ENCODE results near the gene CD1E.

The CD1E gene

DNA sequence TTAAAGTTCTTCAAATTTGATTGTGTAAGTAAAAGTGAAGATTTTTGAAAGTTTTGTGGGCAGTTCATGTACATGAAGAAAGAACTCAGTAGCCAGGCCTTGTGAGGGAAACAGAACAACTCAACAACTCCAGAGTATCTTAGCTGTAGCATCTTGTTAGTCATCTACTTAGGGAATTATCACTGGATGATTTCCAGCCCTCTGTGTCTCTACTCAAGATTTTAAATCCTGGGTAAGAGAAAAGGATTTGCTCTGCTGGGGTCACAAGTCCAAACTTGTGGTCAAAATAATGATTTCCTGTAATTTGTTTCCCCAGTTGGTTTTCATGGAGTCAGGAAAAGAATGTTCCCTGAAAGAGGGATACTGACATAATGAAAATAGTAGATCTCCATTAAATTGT lies 37.4 kb downstream of the CD1E start:
- CTCF ChIA-PET: no interaction called here
- H3K4me1 ChIP-seq (ENCODE audit: control insufficient read depth, insufficient read depth, low read length): no peaks in the 10 kb centered on the region
- no peak overlapping the region for H3K4me3 ChIP-seq (ENCODE audit: low read depth, low read length)
- H3K9me3 ChIP-seq (ENCODE audit: control insufficient read depth, insufficient read depth, low read depth, low read length): no peaks in the 10 kb centered on the region
- H3K36me3 ChIP-seq (ENCODE audit: control insufficient read depth in 2 of 2, insufficient read depth in 1 of 2, low read length in 2 of 2): no peaks in the 10 kb centered on the region
- no peak overlapping the region for H3K27ac ChIP-seq (ENCODE audit: extremely low read depth, low read depth, low read length)
- no peak for TF ChIP-seq ZNF707 (tag by site-specific recombination; IDR thresholded peaks at IDR 0.05)
- TF ChIP-seq ZNF701 (tag by site-specific recombination; IDR thresholded peaks at IDR 0.05): no peak
- TF ChIP-seq, protein P1, sequence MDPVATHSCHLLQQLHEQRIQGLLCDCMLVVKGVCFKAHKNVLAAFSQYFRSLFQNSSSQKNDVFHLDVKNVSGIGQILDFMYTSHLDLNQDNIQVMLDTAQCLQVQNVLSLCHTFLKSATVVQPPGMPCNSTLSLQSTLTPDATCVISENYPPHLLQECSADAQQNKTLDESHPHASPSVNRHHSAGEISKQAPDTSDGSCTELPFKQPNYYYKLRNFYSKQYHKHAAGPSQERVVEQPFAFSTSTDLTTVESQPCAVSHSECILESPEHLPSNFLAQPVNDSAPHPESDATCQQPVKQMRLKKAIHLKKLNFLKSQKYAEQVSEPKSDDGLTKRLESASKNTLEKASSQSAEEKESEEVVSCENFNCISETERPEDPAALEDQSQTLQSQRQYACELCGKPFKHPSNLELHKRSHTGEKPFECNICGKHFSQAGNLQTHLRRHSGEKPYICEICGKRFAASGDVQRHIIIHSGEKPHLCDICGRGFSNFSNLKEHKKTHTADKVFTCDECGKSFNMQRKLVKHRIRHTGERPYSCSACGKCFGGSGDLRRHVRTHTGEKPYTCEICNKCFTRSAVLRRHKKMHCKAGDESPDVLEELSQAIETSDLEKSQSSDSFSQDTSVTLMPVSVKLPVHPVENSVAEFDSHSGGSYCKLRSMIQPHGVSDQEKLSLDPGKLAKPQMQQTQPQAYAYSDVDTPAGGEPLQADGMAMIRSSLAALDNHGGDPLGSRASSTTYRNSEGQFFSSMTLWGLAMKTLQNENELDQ (tag by site-specific recombination; IDR thresholded peaks at IDR 0.05; ENCODE audit: low read depth): no peak
- TF ChIP-seq ZFP41 (tag by site-specific recombination; IDR thresholded peaks at IDR 0.05; ENCODE audit: borderline replicate concordance): no peak
- no peak for TF ChIP-seq ZNF571 (tag by site-specific recombination; IDR thresholded peaks at IDR 0.05)
- TF ChIP-seq AEBP2 (tag by site-specific recombination; IDR thresholded peaks at IDR 0.05; ENCODE audit: borderline replicate concordance): no peak
- TF ChIP-seq ZNF146 (tag by site-specific recombination; IDR thresholded peaks at IDR 0.05): no peak
- TF ChIP-seq ZNF324 (tag by site-specific recombination; IDR thresholded peaks at IDR 0.05): no peak
- no peak for TF ChIP-seq ZNF175 (tag by site-specific recombination; IDR thresholded peaks at IDR 0.05)
- TF ChIP-seq ZNF529 (tag by site-specific recombination; IDR thresholded peaks at IDR 0.05; ENCODE audit: insufficient replicate concordance): no peak
- TF ChIP-seq MYNN (tag by site-specific recombination; IDR thresholded peaks at IDR 0.05; ENCODE audit: borderline replicate concordance): no peak
- TF ChIP-seq ZNF658 (tag by site-specific recombination; IDR thresholded peaks at IDR 0.05): no peak
- TF ChIP-seq ZNF266 (tag by site-specific recombination; IDR thresholded peaks at IDR 0.05; ENCODE audit: low read depth): no peak
- no peak for TF ChIP-seq ZNF747 (tag by site-specific recombination; IDR thresholded peaks at IDR 0.05)
- TF ChIP-seq IKZF3 (tag by site-specific recombination; IDR thresholded peaks at IDR 0.05): no peak
- POLR2A ChIA-PET: no interaction called here

GRCh38 chr1:158393476-158393875 lies 39.8 kb downstream of the CD1E start:
- no peak for TF ChIP-seq ZNF76 (tag by site-specific recombination; IDR thresholded peaks at IDR 0.05; ENCODE audit: borderline replicate concordance, low read depth)
- TF ChIP-seq, protein P2, sequence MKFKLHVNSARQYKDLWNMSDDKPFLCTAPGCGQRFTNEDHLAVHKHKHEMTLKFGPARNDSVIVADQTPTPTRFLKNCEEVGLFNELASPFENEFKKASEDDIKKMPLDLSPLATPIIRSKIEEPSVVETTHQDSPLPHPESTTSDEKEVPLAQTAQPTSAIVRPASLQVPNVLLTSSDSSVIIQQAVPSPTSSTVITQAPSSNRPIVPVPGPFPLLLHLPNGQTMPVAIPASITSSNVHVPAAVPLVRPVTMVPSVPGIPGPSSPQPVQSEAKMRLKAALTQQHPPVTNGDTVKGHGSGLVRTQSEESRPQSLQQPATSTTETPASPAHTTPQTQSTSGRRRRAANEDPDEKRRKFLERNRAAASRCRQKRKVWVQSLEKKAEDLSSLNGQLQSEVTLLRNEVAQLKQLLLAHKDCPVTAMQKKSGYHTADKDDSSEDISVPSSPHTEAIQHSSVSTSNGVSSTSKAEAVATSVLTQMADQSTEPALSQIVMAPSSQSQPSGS (tag by site-specific recombination; IDR thresholded peaks at IDR 0.05; ENCODE audit: low read depth): no peak
- no peak for TF ChIP-seq ZNF16 (tag by site-specific recombination; IDR thresholded peaks at IDR 0.05; ENCODE audit: low read depth)
- POLR2A ChIA-PET: no interaction called here
- Histone ChIP-seq H3K4me3 (ENCODE audit: low read depth, low read length) (no peak overlapping the region), H3K4me1 (ENCODE audit: control insufficient read depth, insufficient read depth, low read length) (no peaks in the 10 kb centered on the region), H3K9me3 (ENCODE audit: control insufficient read depth, insufficient read depth, low read depth, low read length) (no peaks in the 10 kb centered on the region), H3K27ac (ENCODE audit: extremely low read depth, low read depth, low read length) (no peak overlapping the region), H3K36me3 (ENCODE audit: control insufficient read depth in 2 of 2, insufficient read depth in 1 of 2, low read length in 2 of 2) (no peaks in the 10 kb centered on the region)
- CTCF ChIA-PET: no interaction called here

DNA sequence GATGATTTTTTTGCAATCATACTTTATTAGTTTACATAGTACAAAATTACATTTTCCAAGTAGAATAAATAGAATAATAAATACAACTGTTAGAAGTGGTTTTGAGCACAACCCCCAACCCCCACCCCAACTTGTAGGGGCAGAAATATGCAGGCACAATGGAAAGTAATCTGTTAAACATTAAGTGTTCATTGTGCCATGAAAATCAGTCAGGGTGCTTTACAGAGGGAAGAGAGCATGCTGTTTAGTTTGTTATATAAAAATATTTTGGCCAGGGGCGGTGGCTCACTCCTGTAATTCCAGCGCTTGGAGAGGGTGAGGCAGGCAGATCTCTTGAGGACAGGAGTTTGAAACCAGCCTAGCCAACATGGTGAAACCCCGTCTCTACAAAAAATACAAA lies 43.0 kb downstream of the CD1E start:
- Histone ChIP-seq H3K36me3 (ENCODE audit: control insufficient read depth in 2 of 2, insufficient read depth in 1 of 2, low read length in 2 of 2) (no peaks in the 10 kb centered on the region), H3K4me3 (ENCODE audit: low read depth, low read length) (no peak overlapping the region), H3K4me1 (ENCODE audit: control insufficient read depth, insufficient read depth, low read length) (no peaks in the 10 kb centered on the region), H3K9me3 (ENCODE audit: control insufficient read depth, insufficient read depth, low read depth, low read length) (no peaks in the 10 kb centered on the region), H3K27ac (ENCODE audit: extremely low read depth, low read depth, low read length) (no peak overlapping the region)
- CTCF ChIA-PET: no interaction called here
- POLR2A ChIA-PET: no interaction called here
- TF ChIP-seq SALL2 (tag by site-specific recombination; IDR thresholded peaks at IDR 0.05; ENCODE audit: borderline replicate concordance): no peak
- TF ChIP-seq, protein P3, sequence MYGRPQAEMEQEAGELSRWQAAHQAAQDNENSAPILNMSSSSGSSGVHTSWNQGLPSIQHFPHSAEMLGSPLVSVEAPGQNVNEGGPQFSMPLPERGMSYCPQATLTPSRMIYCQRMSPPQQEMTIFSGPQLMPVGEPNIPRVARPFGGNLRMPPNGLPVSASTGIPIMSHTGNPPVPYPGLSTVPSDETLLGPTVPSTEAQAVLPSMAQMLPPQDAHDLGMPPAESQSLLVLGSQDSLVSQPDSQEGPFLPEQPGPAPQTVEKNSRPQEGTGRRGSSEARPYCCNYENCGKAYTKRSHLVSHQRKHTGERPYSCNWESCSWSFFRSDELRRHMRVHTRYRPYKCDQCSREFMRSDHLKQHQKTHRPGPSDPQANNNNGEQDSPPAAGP (tag by site-specific recombination; IDR thresholded peaks at IDR 0.05): no peak
- TF ChIP-seq ZNF223 (tag by site-specific recombination; IDR thresholded peaks at IDR 0.05): no peak
- TF ChIP-seq ZBTB10 (tag by site-specific recombination; IDR thresholded peaks at IDR 0.05): no peak
- no peak for TF ChIP-seq ZNF132 (tag by site-specific recombination; IDR thresholded peaks at IDR 0.05; ENCODE audit: borderline replicate concordance)
- TF ChIP-seq ZNF585B (tag by site-specific recombination; IDR thresholded peaks at IDR 0.05): no peak
- TF ChIP-seq ZNF514 (tag by site-specific recombination; IDR thresholded peaks at IDR 0.05): no peak
